CD14-positive monocyte (primary cell): ENCODE results near the gene RFC2. TPM values are rescaled to one million over a fixed set of nuclear protein-coding genes. Genes with fewer than 3 reads are reported as not detected.

Experiments used
- DNase-seq, 3 donors: peaks; one replicate each; pipeline ENCODE4 v3.0.0-alpha.2; 2011 to 2022
- H2AFZ ChIP-seq: 2 replicates; pipeline ENCODE4 v1.6.0; 2012; ENCODE audit warnings: mild to moderate bottlenecking, low read depth, low read length, inconsistent platforms; ENCODE audit not compliant: insufficient read depth, poor library complexity, severe bottlenecking
- H3K27ac ChIP-seq, 2 donors: 1 replicate in 1 of 2; 2 replicates in 1 of 2; pipeline ENCODE4 v1.5.1; 2012 to 2013; ENCODE audit warnings: low read length in 2 of 2, control low read depth in 1 of 2, inconsistent platforms in 1 of 2, low read depth in 1 of 2, mild to moderate bottlenecking in 1 of 2
- H3K27me3 ChIP-seq, 2 donors: one replicate each; pipeline versions ENCODE4 v1.6.0 to v1.6.1; 2011 to 2013; ENCODE audit warnings: low read length in 2 of 2; ENCODE audit not compliant: control insufficient read depth in 2 of 2, insufficient read depth in 2 of 2
- H3K36me3 ChIP-seq, 2 donors: replicated peaks in 1 of 2; 1 replicate in 1 of 2; 2 replicates in 1 of 2; pipeline versions ENCODE4 v1.5.1 to v1.6.1; 2012 to 2013; ENCODE audit warnings: low read length in 2 of 2, control low read depth in 1 of 2, inconsistent platforms in 1 of 2, mild to moderate bottlenecking in 1 of 2; ENCODE audit not compliant: insufficient read depth in 2 of 2, control insufficient read depth in 1 of 2
- H3K4me1 ChIP-seq, 2 donors: 1 replicate in 1 of 2; 2 replicates in 1 of 2; pipeline versions ENCODE4 v1.5.1 to v1.6.1; 2012 to 2013; ENCODE audit warnings: low read length in 2 of 2, control low read depth in 1 of 2, inconsistent platforms in 1 of 2, mild to moderate bottlenecking in 1 of 2, moderate library complexity in 1 of 2; ENCODE audit not compliant: insufficient read depth in 2 of 2, control insufficient read depth in 1 of 2
- H3K4me2 ChIP-seq: replicated peaks from 2 replicates; pipeline ENCODE3; 2012; ENCODE audit warnings: low read length, moderate library complexity, mild to moderate bottlenecking; ENCODE audit not compliant: poor library complexity, severe bottlenecking; ENCODE audit errors: extremely low read depth
- H3K4me3 ChIP-seq, 3 experiments: fragments of 200-600 bp in 1 of 3; sonication (generic) in 1 of 3; replicated peaks in 1 of 3; 1 replicate in 2 of 3; 2 replicates in 1 of 3; pipeline ENCODE4 v1.5.1; 2011 to 2013; ENCODE audit warnings: low read length in 3 of 3, mild to moderate bottlenecking in 3 of 3, control low read depth in 2 of 3, low read depth in 2 of 3, inconsistent platforms in 1 of 3, moderate library complexity in 1 of 3
- H3K79me2 ChIP-seq: 2 replicates; pipeline ENCODE4 v1.6.0; 2012; ENCODE audit warnings: mild to moderate bottlenecking, control low read depth, inconsistent platforms, low read length, moderate library complexity; ENCODE audit not compliant: insufficient read depth
- H3K9ac ChIP-seq: 2 replicates; pipeline ENCODE4 v1.6.0; 2017; ENCODE audit warnings: low read length, mild to moderate bottlenecking; ENCODE audit not compliant: insufficient read depth, poor library complexity, severe bottlenecking
- H3K9me3 ChIP-seq, 2 donors: replicated peaks in 1 of 2; 1 replicate in 1 of 2; 2 replicates in 1 of 2; pipeline versions ENCODE4 v1.5.1 to v1.6.1; 2012 to 2013; ENCODE audit warnings: low read length in 2 of 2, control low read depth in 1 of 2; ENCODE audit not compliant: control insufficient read depth in 1 of 2, insufficient read depth in 1 of 2
- H4K20me1 ChIP-seq: 2 replicates; pipeline ENCODE4 v1.6.0; 2012; ENCODE audit warnings: mild to moderate bottlenecking, low read length, control low read depth, moderate library complexity; ENCODE audit not compliant: insufficient read depth
- H3K27ac Mint-ChIP-seq, 7 donors: one replicate each; pipeline ENCODE4 v1.8.0; 2020; ENCODE audit warnings: mild to moderate bottlenecking in 7 of 7, mixed read lengths in 7 of 7, moderate library complexity in 6 of 7, inconsistent platforms in 2 of 7
- H3K27me3 Mint-ChIP-seq, 3 donors: one replicate each; pipeline ENCODE4 v1.8.0; 2021 to 2022; ENCODE audit warnings: low read depth in 3 of 3, mild to moderate bottlenecking in 3 of 3, mixed read lengths in 3 of 3, moderate library complexity in 3 of 3, inconsistent platforms in 1 of 3
- H3K36me3 Mint-ChIP-seq, 2 donors: one replicate each; pipeline ENCODE4 v1.8.0; 2020; ENCODE audit warnings: mixed read lengths in 2 of 2, inconsistent platforms in 1 of 2, mild to moderate bottlenecking in 1 of 2
- H3K4me1 Mint-ChIP-seq: one replicate; pipeline ENCODE4 v1.8.0; 2020; ENCODE audit warnings: mild to moderate bottlenecking, mixed read lengths
- H3K4me3 Mint-ChIP-seq, 2 donors: one replicate each; pipeline ENCODE4 v1.8.0; 2020; ENCODE audit warnings: mild to moderate bottlenecking in 2 of 2, mixed read lengths in 2 of 2, moderate library complexity in 1 of 2
- H3K9me3 Mint-ChIP-seq, 7 donors: one replicate each; pipeline ENCODE4 v1.8.0; 2020 to 2022; ENCODE audit warnings: mixed read lengths in 7 of 7, mild to moderate bottlenecking in 6 of 7, moderate library complexity in 6 of 7, inconsistent platforms in 2 of 7
- CTCF ChIP-seq: fragments of 200-600 bp; IDR thresholded peaks from one replicate; pipeline ENCODE4 v1.8.0; 2022; ENCODE audit warnings: antibody characterized with exemption, mild to moderate bottlenecking
- WGBS: methylation state at CpG from one replicate; pipeline ENCODE4 v1.1.5; 2013; ENCODE audit warnings: missing lambda C conversion rate; ENCODE audit not compliant: insufficient coverage; 5-methylcytosine and 5-hydroxymethylcytosine counted together
- intact Hi-C, 2 donors: fragments of 100-400 bp; cut with micrococcal nuclease; formaldehyde crosslinking; loops; one replicate each; pipeline versions ENCODE4 v1.15.0 to v1.15.1; 2023
- polyA plus RNA-seq, 3 donors: library from polyadenylated mRNA; depleted of rRNA in 1 of 3; unstranded in 2 of 3; stranded (reverse) in 1 of 3; fragments of 300-500 nt in 2 of 3; fragments of >200 nt in 1 of 3; fragmentation: Illumina TruSeq in 2 of 3; gene quantifications; 1 replicate in 2 of 3; 2 replicates in 1 of 3; pipeline ENCODE4 v1.2.3, GENCODE V29; 2012 to 2021

RFC2 gene
- polyA plus RNA-seq, 3 donors, result 12.8 to 42.1 (median 33.5) TPM

GRCh38 chr7:74290553-74290950 lies 36.4 kb upstream of the RFC2 start:
- peak overlapping the region; percentile 77 to 88 for H3K4me3 Mint-ChIP-seq
- Histone ChIP-seq H2AFZ (peak overlapping the region; percentile 79), H3K4me1 (peaks cover 25 to 31% of the 10 kb centered on the region in 2 donors), H3K9me3 (no peaks in the 10 kb centered on the region), H3K27ac (no peak overlapping the region), H3K4me2 (peak overlapping the region; percentile 91), H3K9ac (peak overlapping the region; percentile 73), H3K4me3 (peak overlapping the region; percentile 56 to 85 (median 74)), H3K79me2 (peaks cover 31% of the 10 kb centered on the region), H3K27me3 (no peaks in the 10 kb centered on the region), H4K20me1 (peaks cover 52% of the 10 kb centered on the region), H3K36me3 (no peaks in the 10 kb centered on the region)
- intact Hi-C loops, result loop anchor here in 1 of 2 donors (5.0 kb wide), 1 partner anchor 38 kb away; the partner anchor contains the start of gene RFC2
- H3K27ac Mint-ChIP-seq, result no peak overlapping the region
- peaks cover 38% of the 10 kb centered on the region for H3K4me1 Mint-ChIP-seq
- H3K9me3 Mint-ChIP-seq, result no peaks in the 10 kb centered on the region
- H3K27me3 Mint-ChIP-seq, result peaks cover 2 to 21% (median 14%) of the 10 kb centered on the region in 3 donors
- no peaks in the 10 kb centered on the region for H3K36me3 Mint-ChIP-seq
- 4% methylated on average over 5 of the region's 9 CpGs for WGBS
- no peak for TF ChIP-seq CTCF
- no peak for DNase-seq

GRCh38 chr7:74289659-74290552 lies 35.7 kb upstream of the RFC2 start:
- H3K27me3 ChIP-seq, result no peaks in the 10 kb centered on the region
- intact Hi-C loops, result loop anchor here (2.0 to 10.0 kb wide), 4 partner anchors 35 to 225 kb away; partner anchors contain the start of gene RFC2 (in 2 of the 2)
- Mint-ChIP-seq H3K4me3 (peak overlapping the region; percentile 77 to 88), H3K27ac (peak overlapping the region in 1 of 7 donors; percentile 52), H3K27me3 (peaks cover 2 to 21% (median 14%) of the 10 kb centered on the region in 3 donors), H3K4me1 (peaks cover 40% of the 10 kb centered on the region), H3K36me3 (no peaks in the 10 kb centered on the region), H3K9me3 (no peaks in the 10 kb centered on the region)
- no peak for TF ChIP-seq CTCF
- no peaks in the 10 kb centered on the region for H3K36me3 ChIP-seq
- peaks cover 26 to 34% of the 10 kb centered on the region in 2 donors for H3K4me1 ChIP-seq
- under 1% methylated on average over 38 of the region's 60 CpGs for WGBS
- peaks cover 46% of the 10 kb centered on the region for H4K20me1 ChIP-seq
- H3K9ac ChIP-seq, result peak overlapping the region; percentile 73
- H3K79me2 ChIP-seq, result peaks cover 26% of the 10 kb centered on the region
- H3K9me3 ChIP-seq, result no peaks in the 10 kb centered on the region
- H3K27ac ChIP-seq, result peak overlapping the region in 1 of 2 donors; percentile 51
- H2AFZ ChIP-seq, result peak overlapping the region; percentile 79
- H3K4me3 ChIP-seq, result peak overlapping the region; percentile 56 to 85 (median 74)
- peak; percentile 15 to 39 (median 21) for DNase-seq
- H3K4me2 ChIP-seq, result peak overlapping the region; percentile 91
